HL-60/S4 (cell line): ENCODE measurements around the gene THOC5.

Source experiments
- in situ Hi-C: fragments of 300-500 bp; cut with MboI; formaldehyde crosslinking; loops from 2 replicates; pipeline ENCODE4 v1.14.3; 2022; ENCODE audit warnings: low sequenced_read_pairs

THOC5 gene

DNA sequence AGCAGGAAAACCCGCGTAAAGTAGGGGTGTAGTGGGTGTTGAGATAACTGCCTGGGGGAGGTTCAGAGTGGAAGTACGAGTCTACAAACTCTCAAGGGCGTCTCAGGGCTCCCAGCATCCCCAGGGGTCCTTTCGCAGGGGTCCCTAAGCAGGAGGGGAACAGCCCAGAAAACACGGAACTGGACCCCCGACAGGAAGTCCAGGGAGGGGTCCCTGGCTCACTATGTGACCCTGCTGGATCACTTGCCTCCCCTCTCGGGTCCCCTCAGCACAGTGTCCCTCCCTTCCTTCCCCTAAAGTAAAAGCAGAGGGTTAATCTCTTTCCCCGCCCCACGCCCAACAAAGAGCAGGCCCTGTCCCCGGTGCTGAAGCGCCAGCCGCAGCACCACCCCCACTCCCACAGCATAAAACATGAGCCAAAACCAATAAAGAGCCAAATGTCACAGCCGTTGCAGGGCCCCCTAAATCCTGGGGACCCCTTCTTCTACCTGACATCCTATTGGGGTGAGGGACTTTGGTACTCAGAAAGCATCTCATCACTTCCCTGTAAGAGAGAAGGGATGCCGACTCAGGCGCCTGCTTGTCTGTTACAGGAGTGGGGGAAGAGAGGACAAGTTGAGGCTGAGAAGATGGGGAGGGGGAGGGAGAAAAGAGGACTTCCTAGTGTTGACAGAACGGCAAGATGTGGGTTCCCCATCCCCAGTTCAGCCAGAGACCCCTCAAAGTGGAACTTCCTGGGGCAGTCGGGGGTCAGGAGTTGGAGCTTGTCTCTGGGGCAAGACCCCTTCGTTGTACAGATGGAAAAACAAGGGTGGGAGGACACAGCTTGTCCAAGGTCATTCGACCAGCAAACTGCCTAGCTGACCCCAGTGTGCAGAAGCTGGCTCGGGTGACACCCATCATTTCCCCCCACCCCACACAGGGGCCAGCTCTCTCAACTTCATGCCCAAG, 75.0 kb downstream of the THOC5 start:
- in situ Hi-C loops: no loop called here

- in situ Hi-C loops: no loop called here
These were observed 75.7 kb downstream of the THOC5 start for GRCh38 chr22:29477723-29478318.

GRCh38 chr22:29476116-29476515, 77.4 kb downstream of the THOC5 start:
- in situ Hi-C loops: no loop called here

GRCh38 chr22:29475550-29475949, 78.0 kb downstream of the THOC5 start:
- in situ Hi-C loops: no loop called here

DNA sequence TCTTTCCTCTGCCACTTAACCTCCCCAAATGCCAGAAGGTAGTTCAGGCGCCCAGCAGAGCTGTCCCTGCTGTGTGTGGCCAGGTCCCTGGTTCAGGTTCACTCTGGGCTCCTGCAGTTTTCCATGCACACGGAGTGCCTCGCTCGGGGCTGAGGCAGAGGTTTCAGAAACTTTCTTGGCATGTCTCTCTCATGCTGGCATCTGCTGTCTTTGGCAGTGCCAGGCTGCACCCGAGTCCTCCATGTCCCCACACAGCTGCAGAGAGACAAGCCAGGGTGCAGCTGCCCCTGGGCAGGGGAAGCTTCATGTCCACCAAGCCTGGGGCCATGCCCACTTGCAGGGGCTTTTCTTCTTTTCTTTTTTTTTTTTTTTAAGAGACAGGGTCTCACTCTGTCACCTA, 80.6 kb downstream of the THOC5 start:
- in situ Hi-C loops: no loop called here

DNA sequence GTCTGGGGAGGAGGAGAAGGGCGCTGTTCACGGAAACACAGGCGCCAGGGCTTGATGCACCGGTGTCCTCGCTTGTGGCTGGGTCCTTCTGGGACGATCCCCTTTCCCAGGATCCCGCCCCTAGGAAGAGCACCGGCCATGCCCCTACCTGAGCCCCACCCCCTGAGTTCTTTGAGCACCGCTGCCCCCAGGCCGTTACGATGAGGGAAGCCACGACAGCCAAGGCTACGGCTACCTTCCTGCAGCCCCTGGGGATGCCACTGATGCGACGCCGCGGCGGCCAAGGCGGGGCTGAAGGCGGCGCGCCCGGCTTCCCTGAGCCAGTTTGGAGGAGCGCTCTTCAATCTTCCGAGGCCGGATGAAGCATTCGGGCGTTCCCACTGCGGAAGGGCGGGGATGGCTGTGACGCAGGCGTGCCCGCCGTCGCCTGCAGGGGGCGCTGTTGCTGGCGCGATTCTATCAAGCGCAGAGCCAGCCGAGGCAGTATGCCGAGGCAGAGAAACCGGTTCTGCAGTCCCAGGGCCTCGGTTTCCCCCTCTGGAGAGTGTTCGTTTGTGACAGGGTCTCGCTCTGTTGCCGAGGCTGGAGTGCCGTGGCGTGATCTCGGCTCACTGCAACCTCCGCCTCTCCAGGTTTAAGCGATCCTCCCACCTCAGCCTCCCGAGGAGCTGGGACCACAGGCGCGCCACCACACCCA, 83.2 kb downstream of the THOC5 start:
- in situ Hi-C loops: no loop called here

GRCh38 chr22:29469755-29470154, 83.8 kb downstream of the THOC5 start:
- in situ Hi-C loops: no loop called here

GRCh38 chr22:29464581-29464980, 89.0 kb downstream of the THOC5 start:
- in situ Hi-C loops: no loop called here

GRCh38 chr22:29463629-29464028, 89.9 kb downstream of the THOC5 start:
- in situ Hi-C loops: no loop called here

- in situ Hi-C loops: no loop called here
These were observed 92.3 kb downstream of the THOC5 start for GRCh38 chr22:29461263-29461662.

GRCh38 chr22:29459773-29460172, 93.8 kb downstream of the THOC5 start:
- in situ Hi-C loops: no loop called here

DNA sequence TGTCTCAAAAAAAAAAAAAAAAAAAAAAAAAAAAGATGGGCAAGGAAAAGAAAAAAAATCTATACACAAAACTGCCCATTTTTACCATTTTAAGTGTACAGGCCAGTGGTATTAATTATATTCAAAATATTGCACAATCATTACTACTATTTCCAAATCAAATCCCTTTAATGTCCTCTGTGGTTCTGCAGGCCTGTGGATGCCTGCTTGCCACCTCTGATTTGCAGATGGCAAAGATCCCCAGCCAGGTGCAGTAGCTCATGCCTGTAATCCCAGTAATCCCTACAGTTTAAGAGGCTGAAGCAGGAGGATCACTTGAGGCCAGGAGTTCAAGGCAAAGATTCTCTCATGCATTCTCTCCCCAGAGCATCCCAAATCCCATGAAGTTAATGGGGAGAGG, 95.0 kb downstream of the THOC5 start:
- in situ Hi-C loops: no loop called here

DNA sequence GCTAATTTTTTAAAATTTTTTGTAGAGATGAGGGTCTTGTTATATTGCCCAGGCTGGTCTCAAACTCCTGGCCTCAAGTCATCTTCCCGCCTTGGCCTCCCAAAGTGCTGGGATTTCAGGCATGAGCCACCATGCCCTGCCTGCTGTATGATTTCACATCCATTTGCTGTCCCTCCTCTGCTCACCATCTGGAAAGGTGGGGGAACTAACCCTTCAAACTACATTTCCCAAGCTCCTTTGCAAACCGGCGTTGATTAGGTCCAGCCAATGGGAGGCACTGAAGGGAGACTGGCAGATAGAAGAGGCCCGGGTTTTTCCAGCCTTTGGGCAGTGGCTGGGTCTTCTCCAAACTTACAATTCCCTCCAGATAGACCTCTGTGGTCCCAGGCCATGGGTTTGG, 95.8 kb downstream of the THOC5 start:
- in situ Hi-C loops: no loop called here

DNA sequence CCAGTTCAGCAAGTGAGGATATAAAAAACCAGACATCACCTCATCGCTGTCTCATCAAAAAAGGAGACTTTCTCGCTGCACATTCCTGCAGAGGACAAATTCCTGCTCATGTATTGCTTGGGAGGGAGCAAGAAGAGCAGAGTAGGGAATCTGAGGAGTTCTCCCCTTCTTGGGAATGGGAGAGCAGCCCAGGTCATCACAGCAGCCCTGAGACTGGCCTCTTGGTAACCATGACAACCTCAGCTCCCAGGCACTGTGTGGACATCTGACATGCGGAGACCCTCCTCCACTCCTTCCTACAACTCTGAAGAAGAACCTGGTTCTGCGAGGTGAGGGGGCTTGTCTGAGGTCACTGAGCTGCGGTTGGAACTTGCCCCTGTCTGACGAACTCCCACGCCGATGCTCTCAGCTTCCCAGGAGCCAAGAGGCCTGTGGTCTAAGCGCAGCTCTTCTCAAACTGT, 97.3 kb downstream of the THOC5 start:
- in situ Hi-C loops: no loop called here
